ENCODE data around the gene SELPLG.
"Not testable (repeated sequence)": the region's sequence is repeated elsewhere in the genome, so short reads cannot be mapped to it uniquely, and the experiment has no call there.

SELPLG gene

DNA sequence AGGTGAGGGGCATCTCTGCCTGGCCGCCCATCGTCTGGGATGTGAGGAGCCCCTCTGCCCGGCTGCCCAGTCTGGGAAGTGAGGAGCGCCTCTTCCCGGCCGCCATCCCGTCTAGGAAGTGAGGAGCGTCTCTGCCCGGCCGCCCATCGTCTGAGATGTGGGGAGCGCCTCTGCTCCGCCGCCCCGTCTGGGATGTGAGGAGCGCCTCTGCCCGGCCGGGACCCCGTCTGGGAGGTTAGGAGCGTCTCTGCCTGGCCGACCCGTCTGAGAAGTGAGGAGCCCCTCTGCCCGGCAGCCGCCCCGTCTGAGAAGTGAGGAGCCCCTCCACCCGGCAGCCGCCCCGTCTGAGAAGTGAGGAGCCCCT is 22.1 kb upstream of the SELPLG start:
- not testable (repeated sequence) for DNase-seq (ENCODE audit: low read depth in 3 of 3)

- DNase-seq (ENCODE audit: low read depth in 3 of 3): not testable (repeated sequence)
Observed at GRCh38 chr12:108654622-108655021, 20.9 kb upstream of the SELPLG start.

GRCh38 chr12:108653922-108654321 is 20.2 kb upstream of the SELPLG start:
- no peak for DNase-seq (ENCODE audit: low read depth in 3 of 3)

DNA sequence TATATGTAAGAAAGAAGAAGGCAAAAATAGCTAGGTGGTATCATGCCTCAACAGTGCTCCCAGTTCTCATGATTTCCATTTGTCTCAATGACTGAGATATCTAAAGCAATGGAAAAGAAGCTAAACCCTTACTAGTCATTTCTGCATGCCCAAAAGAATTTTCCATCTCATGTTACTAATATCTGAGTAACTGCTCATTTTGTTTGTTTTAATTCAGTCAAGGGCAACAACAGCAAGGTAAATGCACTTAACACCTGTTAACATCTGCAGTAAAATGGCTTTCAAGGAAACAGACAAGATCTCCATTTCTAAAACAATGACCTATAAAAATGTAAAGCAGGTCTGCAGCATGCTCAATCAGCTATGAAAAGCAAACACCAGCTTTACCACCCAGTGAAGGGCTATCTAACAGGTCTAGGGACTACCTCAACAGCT is 19.4 kb upstream of the SELPLG start:
- no peak for DNase-seq (ENCODE audit: low read depth in 3 of 3)

DNA sequence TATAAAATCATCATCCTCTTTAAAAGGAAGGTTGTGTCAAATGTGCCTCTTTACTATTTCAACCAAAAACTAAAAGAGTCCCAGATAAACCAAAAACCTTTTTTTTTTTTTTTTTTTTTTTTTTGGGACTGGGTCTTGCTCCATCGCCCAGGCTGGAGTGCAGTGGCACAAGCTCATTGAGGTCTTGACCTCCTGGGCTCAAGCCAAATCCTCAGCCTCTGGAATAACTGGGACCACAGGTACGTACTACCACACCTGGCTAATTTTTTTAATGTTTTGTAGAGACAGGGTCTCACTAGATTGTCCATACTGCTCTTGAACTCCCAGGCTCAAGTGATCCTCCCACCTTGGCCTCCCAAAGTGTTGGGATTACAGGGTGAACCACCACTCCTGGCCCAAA is 16.4 kb upstream of the SELPLG start:
- no peak for DNase-seq (ENCODE audit: low read depth in 3 of 3)

DNA sequence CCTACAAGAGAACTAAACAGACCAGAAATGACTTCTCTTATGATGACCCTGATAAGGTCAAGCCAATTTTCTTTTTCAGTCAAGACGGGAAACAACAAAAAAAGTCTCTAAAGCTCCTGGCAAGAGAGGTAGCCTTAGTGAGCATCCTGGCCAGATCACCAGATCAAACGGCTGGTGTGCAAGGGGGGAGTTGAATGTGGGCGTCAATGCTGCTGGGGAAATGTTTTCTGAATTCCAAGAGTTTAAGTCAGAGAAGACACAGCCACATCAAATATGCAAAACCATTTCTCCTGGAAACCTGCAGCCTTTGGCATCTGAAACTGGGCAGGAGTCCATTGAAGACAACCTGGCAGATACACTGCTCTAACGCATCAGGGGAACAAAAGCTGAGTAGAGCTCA is 16.0 kb upstream of the SELPLG start:
- DNase-seq (ENCODE audit: low read depth in 3 of 3): no peak

DNA sequence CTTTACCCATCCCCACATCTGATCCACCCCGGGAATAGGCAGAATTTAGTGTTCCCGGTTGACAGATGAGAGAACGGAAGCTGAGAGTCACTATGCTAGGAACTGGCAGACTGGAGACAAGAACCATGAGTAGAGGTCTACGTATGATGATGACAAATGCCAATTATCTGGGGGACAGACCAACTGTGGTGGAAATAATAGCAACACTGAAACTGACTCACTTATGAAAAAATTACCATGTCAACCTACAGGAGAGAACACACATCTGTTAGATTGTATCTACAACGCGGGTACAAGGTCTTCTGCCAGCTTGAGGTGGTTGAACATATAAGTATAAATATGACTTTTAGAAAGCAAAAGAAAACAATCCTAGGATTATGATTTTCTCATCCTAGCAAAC is 15.4 kb upstream of the SELPLG start:
- no peak for DNase-seq (ENCODE audit: low read depth in 3 of 3)

DNA sequence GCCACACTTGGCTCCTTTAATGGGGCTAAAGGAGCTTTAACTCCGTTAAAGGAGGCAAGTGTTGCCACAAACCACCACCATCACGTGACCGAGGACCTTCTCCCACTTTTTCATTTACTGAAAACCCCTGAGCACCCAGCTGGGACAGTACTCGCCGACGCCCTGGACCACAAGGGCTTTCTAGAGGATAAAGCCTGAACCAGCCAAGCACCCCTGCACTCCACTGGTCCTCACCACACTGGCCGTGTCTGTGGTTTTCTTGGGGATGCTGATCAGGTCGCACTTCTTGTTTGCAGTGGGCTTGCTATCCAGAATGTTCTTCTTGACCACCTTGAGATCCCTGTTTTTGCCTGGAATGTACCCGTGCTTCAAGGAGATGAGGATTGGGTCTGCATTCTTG is 14.7 kb upstream of the SELPLG start:
- DNase-seq (ENCODE audit: low read depth in 3 of 3): no peak

DNA sequence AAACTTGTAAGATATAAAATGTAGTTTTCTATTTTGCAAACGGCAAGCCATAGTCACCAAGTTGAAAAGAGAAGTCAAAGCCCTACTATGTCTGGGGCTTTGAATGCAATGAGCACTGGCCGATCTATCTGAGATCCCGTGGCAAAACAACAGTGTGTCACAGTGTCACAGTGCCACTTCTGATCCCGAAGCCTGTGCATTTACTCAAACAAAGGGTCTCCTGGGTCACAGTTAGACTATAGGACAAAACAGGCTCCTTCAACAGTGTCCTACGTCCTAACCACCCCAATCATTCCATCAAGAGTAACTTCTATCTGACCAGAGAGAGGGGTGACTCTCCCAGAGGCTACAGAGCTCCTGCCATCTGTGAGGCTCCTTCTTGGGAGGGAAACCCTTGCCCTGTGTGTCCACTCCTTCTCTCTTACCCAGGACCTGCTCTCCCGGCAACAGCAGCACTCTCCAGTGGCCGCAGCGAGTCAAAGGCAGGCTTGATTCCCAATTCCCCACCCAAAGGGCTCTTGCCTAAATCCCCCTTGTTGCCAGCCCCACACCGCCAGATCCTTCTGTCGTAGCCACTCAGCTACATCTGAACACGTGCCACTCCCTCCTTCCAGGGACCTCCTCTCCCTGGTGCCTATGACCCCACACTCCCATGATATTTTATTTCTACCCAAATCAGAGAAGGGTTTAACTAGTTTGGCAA is 14.0 kb upstream of the SELPLG start:
- no peak for DNase-seq (ENCODE audit: low read depth in 3 of 3)

DNA sequence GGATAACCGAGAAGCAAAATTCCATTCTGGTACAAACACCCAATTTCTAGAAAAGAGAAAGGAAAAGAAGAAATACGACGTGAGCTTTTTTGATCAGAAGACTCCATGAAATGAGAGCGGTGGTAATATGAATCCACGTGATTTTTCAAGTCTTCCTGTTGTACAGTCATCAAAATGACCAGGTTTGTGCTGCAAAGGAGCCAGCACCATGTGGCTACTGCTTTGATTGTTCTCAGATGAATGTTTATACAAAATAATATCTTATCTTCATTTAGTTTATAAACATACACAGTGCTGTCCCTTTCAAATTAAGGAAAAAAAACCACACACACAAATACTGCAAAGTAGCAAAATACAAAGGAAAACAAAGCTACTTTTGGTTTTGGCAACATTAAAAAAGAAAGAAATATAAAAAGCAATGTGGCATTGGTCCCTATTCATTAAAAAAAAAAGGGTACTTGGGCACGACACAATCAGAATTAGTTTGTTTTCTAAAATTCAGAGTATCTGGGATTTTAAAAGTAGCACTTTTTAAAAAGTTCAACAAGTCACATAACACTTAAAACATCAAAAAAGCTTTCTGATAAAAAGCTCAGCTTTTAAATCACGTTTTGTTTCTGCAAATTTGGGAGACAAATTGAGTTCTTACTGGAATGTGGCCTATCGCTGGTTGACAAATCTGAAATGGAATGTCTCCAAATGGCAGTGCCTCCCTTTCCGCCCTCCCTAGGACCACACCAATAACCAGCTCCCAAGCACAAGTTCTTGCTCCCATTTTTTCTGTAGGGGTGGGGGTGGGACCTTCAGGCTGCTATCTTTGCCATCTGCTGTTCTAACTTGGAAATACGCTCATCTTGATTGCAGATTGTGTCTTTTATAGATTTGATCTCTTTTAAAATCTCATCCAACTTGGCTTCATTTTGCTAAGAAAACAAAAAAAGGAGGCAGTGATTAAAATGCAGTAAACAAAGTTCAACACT is 13.2 kb upstream of the SELPLG start:
- DNase-seq (ENCODE audit: low read depth in 3 of 3): no peak

- DNase-seq (ENCODE audit: low read depth in 3 of 3): no peak
Observed at GRCh38 chr12:108645686-108646599, 12.2 kb upstream of the SELPLG start.

GRCh38 chr12:108644811-108645120 is 11.1 kb upstream of the SELPLG start:
- DNase-seq (ENCODE audit: low read depth in 3 of 3): no peak

- DNase-seq (ENCODE audit: low read depth in 3 of 3): no peak
Observed at GRCh38 chr12:108643941-108644810, 10.5 kb upstream of the SELPLG start.

- DNase-seq (ENCODE audit: low read depth in 3 of 3): no peak
Observed at GRCh38 chr12:108642899-108643654, 9.4 kb upstream of the SELPLG start.

GRCh38 chr12:108642269-108642870 is 8.7 kb upstream of the SELPLG start:
- no peak for DNase-seq (ENCODE audit: low read depth in 3 of 3)

DNA sequence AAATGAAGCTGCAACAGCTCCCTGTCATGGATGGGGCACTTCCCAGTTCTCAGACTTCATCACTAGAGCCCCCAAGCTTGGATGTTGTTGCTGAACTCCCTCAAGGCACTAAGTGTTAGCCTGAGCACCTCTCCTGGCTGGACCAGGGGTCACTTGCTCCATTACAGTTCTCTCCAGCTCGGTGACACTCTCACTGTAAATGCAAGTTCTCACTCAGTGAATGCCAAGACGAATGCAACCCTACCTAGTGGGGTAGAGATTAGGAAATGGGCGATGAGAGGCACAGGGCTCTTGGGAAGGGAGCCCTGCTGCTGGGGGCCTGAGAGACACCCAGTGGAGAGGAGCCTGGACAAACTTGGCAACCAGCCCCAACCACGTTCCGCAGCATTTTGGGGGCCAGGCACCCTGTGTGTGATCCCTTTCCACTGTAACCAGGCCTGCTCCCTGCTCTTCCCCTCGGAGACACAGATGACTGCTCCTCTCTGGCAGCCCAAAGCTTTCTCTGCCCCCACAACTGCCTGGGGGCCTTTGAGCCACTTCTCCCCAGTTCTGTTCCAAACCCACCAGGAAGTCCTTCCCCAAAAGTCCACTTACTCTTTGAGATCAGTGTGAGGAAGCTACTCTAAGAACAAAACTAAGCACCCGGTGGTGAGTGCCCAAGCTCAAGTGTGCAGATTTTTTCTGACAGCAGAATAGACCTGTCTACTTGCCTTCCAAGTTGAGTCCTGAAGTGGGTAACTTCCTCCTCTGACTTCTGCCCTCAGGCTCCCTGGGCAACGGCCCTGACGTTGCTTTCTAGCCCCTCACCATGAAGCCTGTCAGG is 8.0 kb upstream of the SELPLG start:
- no peak for DNase-seq (ENCODE audit: low read depth in 3 of 3)

DNA sequence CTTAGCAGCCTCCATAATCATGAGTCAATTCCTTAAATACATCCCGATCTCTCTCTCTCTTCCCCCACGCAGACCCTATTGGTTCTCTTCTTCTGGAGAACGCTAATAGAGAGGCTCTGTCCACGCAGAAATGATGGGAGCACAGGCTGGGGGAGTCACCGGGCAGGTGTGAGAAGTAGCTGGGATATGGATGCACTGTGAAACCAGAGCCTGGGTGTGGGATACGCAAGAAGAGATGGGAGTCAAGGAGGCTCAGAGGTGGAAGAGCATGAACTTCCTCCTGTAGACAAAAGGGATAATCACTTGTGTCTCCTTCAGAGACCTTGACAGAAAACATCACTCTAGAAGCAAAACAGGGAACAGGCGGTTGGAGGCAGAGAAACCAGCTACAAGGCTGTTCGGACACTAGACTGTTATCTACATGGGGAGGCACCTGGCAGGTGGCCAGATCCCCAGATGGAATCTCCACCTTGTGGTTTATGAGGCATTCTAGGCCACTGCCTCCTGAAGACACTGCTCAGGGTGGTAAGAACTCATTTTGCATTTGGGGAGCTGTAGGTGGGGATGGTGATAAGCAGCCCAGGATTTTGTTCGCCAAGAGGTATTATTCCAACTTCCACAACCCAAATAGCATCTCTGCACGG is 7.2 kb upstream of the SELPLG start:
- DNase-seq (ENCODE audit: low read depth in 3 of 3): no peak

DNA sequence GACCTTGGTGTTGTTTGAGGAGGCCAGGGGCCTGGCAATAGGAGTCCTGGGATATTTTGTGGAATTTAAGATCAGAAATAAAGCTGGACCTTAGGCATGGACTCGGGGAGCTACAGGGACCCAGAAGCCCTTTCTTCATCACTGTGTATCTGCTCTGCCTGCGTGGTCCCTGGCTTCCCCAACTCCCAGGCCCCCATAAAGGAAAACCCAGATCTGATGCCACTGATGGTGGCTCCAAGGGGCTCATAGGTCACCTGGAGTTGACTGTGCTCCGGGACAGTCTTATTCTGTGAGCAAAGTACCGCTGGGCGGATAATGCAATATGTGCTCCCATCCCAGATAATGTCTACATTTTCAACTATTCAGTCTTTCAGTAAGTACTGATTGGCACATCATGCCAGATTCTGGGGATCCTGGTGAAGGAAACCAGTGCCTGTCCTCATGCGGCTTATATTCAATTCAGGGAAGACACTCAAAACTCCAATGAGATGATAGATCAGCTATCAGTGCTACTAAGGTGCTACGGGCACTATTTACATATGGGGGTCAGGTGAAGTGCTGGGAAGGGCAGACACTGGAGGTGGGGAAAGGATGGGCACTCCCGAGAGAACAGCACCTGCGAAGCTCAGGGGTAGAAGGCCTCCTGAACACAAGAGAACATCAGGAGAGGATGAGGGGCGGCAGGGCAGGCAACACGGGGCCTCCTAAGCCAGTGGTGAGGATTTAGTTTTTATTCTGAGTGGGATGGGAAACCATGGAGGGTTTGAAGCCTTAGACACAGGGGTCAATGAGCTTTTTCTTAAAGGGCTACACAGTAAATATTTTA is 5.5 kb upstream of the SELPLG start:
- no peak for DNase-seq (ENCODE audit: low read depth in 3 of 3)
